Right lobe of liver (tissue), 6 donors: ENCODE data around the gene HCST. TPM values are rescaled to one million over a fixed set of nuclear protein-coding genes. Genes with fewer than 3 reads are reported as not detected.
A peak's percentile ranks its signal among the peaks of the same experiment; 100 is the strongest.

ENCODE experiments used
- ATAC-seq, 4 donors: fragments of 200-7000 bp; cut with Tn5 transposase; one replicate each; pipeline ENCODE4 v1.9.1; 2020; ENCODE audit warnings: mild to moderate bottlenecking in 4 of 4, moderate library complexity in 4 of 4
- DNase-seq, 3 donors: peaks; one replicate each; pipeline ENCODE4 v3.0.0-alpha.2; 2020
- H3K27ac ChIP-seq, 3 donors: fragments of 200-600 bp; one replicate each; pipeline ENCODE4 v1.8.0; 2022
- H3K27me3 ChIP-seq, 2 donors: fragments of 200-600 bp; one replicate each; pipeline ENCODE4 v1.8.0; 2022
- H3K36me3 ChIP-seq, 4 donors: fragments of 200-600 bp; sonication (generic) in 1 of 4; one replicate each; pipeline versions ENCODE4 v1.5.1 to v1.8.0; 2017 to 2022; ENCODE audit warnings: control low read depth in 1 of 4
- H3K4me1 ChIP-seq, 4 donors: fragments of 200-600 bp; sonication (generic) in 1 of 4; one replicate each; pipeline versions ENCODE4 v1.5.1 to v1.8.0; 2017 to 2022; ENCODE audit warnings: control low read depth in 1 of 4
- H3K4me3 ChIP-seq, 3 donors: fragments of 200-600 bp; one replicate each; pipeline ENCODE4 v1.8.0; 2022
- H3K9me3 ChIP-seq, 4 donors: fragments of 200-600 bp; sonication (generic) in 1 of 4; one replicate each; pipeline versions ENCODE4 v1.5.1 to v1.8.0; 2017 to 2022; ENCODE audit warnings: control low read depth in 1 of 4
- CTCF ChIP-seq, 4 donors: fragments of 200-600 bp in 3 of 4; fragments of 450-650 bp in 1 of 4; IDR thresholded peaks; one replicate each; pipeline versions ENCODE4 v1.5.1 to v1.8.0; 2016 to 2022; ENCODE audit warnings: antibody characterized with exemption in 4 of 4, mild to moderate bottlenecking in 2 of 4
- POLR2A ChIP-seq: fragments of 450-650 bp; IDR thresholded peaks from one replicate; pipeline ENCODE4 v1.6.1; 2017; ENCODE audit warnings: antibody characterized with exemption, mild to moderate bottlenecking
- WGBS: methylation state at CpG from one replicate; pipeline ENCODE4 v1.1.6; 2018; ENCODE audit warnings: low coverage, low lambda C conversion rate; ENCODE audit not compliant: insufficient coverage; ENCODE audit errors: missing lambda C conversion rate; 5-methylcytosine and 5-hydroxymethylcytosine counted together
- intact Hi-C, 2 donors: fragments of 100-400 bp; cut with DNase I; formaldehyde crosslinking; loops; one replicate each; pipeline versions ENCODE4 v1.11.2 to v1.14.1; 2022
- total RNA-seq, 6 experiments: library from RNA; depleted of rRNA in 2 of 6; stranded (reverse); fragments of >200 nt in 2 of 6; fragmentation: NEBNext Ultra II Directional in 3 of 6; extraction: Animal tissue kit (Norgen Biotek cat#: 25700) in 3 of 6; gene quantifications; one replicate each; pipeline versions ENCODE4 v1.1.0 to v1.2.4, GENCODE V29; 2016 to 2023
- donor health status: DM: no; HTN: yes; CAD: no.
- donor health status: DM: no; HTN: no; CAD: no.
- donor health status: DM: no; HTN: no; CAD: no.
- donor health status: DM: no; HTN: yes; CAD: no.
- donor health status: DM: no; HTN: yes; CAD: no.

HCST gene
- total RNA-seq, 6 experiments from 2014 or later = 1.7 to 4.2 (median 2.4) TPM; not detected in 1

GRCh38 chr19:35903550-35904179 is 1.3 kb downstream of the HCST start:
- 6% methylated on average over 21 of the region's 24 CpGs for WGBS
- Histone ChIP-seq H3K9me3 (no peaks in the 10 kb centered on the region), H3K4me3 (peak overlapping the region in 2 of 3 donors; percentile 9 to 16), H3K36me3 (no peaks in the 10 kb centered on the region), H3K27ac (peak overlapping the region; percentile 53 to 90 (median 66)), H3K27me3 (no peaks in the 10 kb centered on the region), H3K4me1 (peaks cover 0 to 10% (median 0%) of the 10 kb centered on the region in 4 donors)
- peak; percentile 73 to 87 (median 82) for DNase-seq
- peak; percentile 27 to 45 (median 34) for ATAC-seq
- peak; percentile 51 for TF ChIP-seq POLR2A
- no peak for TF ChIP-seq CTCF (IDR thresholded peaks at IDR 0.05)
- intact Hi-C loops = no loop called here

- H3K9me3 ChIP-seq = no peaks in the 10 kb centered on the region
- no peak for TF ChIP-seq CTCF (IDR thresholded peaks at IDR 0.05)
- no peak for TF ChIP-seq POLR2A
- intact Hi-C loops = no loop called here
- DNase-seq = no peak
- H3K36me3 ChIP-seq = no peaks in the 10 kb centered on the region
- ATAC-seq = no peak
- no peak overlapping the region for H3K4me3 ChIP-seq
- H3K27ac ChIP-seq = peak overlapping the region; percentile 15 to 90 (median 66)
- H3K27me3 ChIP-seq = no peaks in the 10 kb centered on the region
- peaks cover 0 to 10% (median 0%) of the 10 kb centered on the region in 4 donors for H3K4me1 ChIP-seq
- 73% methylated on average over 7 of the region's 10 CpGs for WGBS
Measured at GRCh38 chr19:35904311-35905068, 2.2 kb downstream of the HCST start.

DNA sequence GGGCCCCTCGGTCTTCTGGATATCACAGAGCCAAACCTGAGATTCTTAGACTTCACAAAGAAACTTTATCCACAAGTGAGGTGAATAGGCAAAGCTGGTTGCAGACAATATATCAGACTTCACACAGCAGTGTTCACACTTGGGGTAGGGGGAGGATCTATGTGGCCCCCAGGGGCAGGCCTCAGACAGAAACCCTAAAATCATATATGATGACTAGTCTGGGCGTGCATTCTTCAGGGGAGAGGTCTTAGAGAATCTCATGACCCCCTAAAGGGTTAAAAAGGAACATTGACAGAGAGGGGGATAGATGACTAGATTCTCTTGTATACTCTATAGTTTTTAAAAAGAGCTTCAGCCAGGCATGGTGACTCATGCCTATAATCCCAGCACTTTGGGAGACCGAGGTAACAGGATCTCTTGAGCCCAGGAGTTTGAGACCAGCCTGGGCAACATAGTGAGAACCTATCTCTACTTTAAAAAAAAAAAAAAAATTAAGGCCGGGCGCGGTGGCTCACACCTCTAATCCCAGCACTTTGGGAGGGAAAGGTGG is 2.9 kb downstream of the HCST start:
- intact Hi-C loops = no loop called here
- no peaks in the 10 kb centered on the region for H3K36me3 ChIP-seq
- no peak for ATAC-seq
- WGBS = 79% methylated on average over 6 of the region's 6 CpGs
- no peaks in the 10 kb centered on the region for H3K9me3 ChIP-seq
- peak overlapping the region; percentile 11 to 90 (median 47) for H3K27ac ChIP-seq
- no peak overlapping the region for H3K4me3 ChIP-seq
- no peaks in the 10 kb centered on the region for H3K27me3 ChIP-seq
- no peak for TF ChIP-seq CTCF (IDR thresholded peaks at IDR 0.05)
- TF ChIP-seq POLR2A = no peak
- peaks cover 0 to 10% (median 0%) of the 10 kb centered on the region in 4 donors for H3K4me1 ChIP-seq
- no peak for DNase-seq

DNA sequence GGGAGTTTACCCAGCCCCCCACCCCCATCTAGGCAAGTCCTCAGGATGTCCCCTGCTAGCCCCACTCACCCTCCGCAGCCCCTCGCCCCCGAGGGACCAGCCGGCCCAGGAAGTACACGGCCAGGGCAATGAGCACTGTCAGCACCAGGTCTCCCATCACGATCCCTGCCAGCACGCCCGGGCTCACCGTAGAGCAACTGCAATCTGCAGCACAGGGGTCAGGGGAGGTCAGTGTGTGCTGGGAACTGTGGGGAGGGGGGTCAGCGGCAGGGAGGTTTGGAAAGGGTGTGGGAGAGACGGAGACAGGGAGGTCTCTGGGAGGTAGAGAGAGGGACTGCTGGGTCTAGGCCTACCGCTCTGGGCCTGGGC is 5.0 kb downstream of the HCST start:
- no peak for TF ChIP-seq CTCF (IDR thresholded peaks at IDR 0.05)
- TF ChIP-seq POLR2A = no peak
- peaks cover 0 to 14% (median 0%) of the 10 kb centered on the region in 4 donors for H3K4me1 ChIP-seq
- H3K27me3 ChIP-seq = no peaks in the 10 kb centered on the region
- no peaks in the 10 kb centered on the region for H3K9me3 ChIP-seq
- H3K4me3 ChIP-seq = peak overlapping the region; percentile 23 to 35 (median 25)
- H3K36me3 ChIP-seq = no peaks in the 10 kb centered on the region
- no peak for DNase-seq
- 53% methylated on average over 8 of the region's 12 CpGs for WGBS
- ATAC-seq = no peak
- H3K27ac ChIP-seq = peak overlapping the region; percentile 31 to 74 (median 65)
- intact Hi-C loops = no loop called here
